Keratinocyte (primary cell): ENCODE measurements around the gene EDDM13. TPM values are rescaled to one million over a fixed set of nuclear protein-coding genes. Genes with fewer than 3 reads are reported as not detected.

Experiments
- DNase-seq: peaks from one replicate; pipeline ENCODE4 v3.0.0-alpha.2; 2011; ENCODE audit warnings: low read depth, missing footprints, low spot score
- FAIRE-seq: peaks from 2 replicates; lab custom pipeline; 2011; peaks lifted over from hg19 to GRCh38; lab: Jason Lieb, UNC
- H2AFZ ChIP-seq: 2 replicates; pipeline ENCODE4 v1.6.0; 2012; ENCODE audit warnings: low read length, control low read depth, inconsistent platforms; ENCODE audit not compliant: control insufficient read depth
- H3K27ac ChIP-seq: 2 replicates; pipeline ENCODE4 v1.5.1; 2011; ENCODE audit warnings: low read length; ENCODE audit not compliant: control insufficient read depth, insufficient read depth
- H3K27me3 ChIP-seq: 3 replicates; pipeline ENCODE4 v1.6.0; 2011; ENCODE audit warnings: low read length; ENCODE audit not compliant: control insufficient read depth, insufficient read depth; ENCODE audit errors: extremely low read depth
- H3K36me3 ChIP-seq, 2 experiments: 2 replicates in 1 of 2; 3 replicates in 1 of 2; pipeline ENCODE4 v1.5.1; 2011; ENCODE audit warnings: low read length in 2 of 2, mild to moderate bottlenecking in 1 of 2; ENCODE audit not compliant: control insufficient read depth in 2 of 2, insufficient read depth in 2 of 2; ENCODE audit errors: extremely low read depth in 1 of 2
- H3K4me1 ChIP-seq: 3 replicates; pipeline ENCODE4 v1.5.1; 2011; ENCODE audit warnings: low read length; ENCODE audit not compliant: control insufficient read depth, insufficient read depth; ENCODE audit errors: extremely low read depth
- H3K4me2 ChIP-seq: 3 replicates; pipeline ENCODE4 v1.6.0; 2011; ENCODE audit warnings: low read depth, low read length; ENCODE audit not compliant: control insufficient read depth, insufficient read depth; ENCODE audit errors: extremely low read depth
- H3K4me3 ChIP-seq, 3 experiments: fragments of 200-600 bp in 1 of 3; sonication (generic) in 1 of 3; 2 replicates in 2 of 3; 3 replicates in 1 of 3; pipeline ENCODE4 v1.5.1; 2011 to 2016; ENCODE audit warnings: low read length in 3 of 3, mild to moderate bottlenecking in 3 of 3, control low read depth in 2 of 3, inconsistent platforms in 1 of 3, low read depth in 1 of 3, mixed read lengths in 1 of 3, mixed run types in 1 of 3, moderate library complexity in 1 of 3; ENCODE audit not compliant: control insufficient read depth in 2 of 3, insufficient read depth in 2 of 3; ENCODE audit errors: extremely low read depth in 1 of 3
- H3K79me2 ChIP-seq: 2 replicates; pipeline ENCODE4 v1.6.0; 2012; ENCODE audit warnings: low read length; ENCODE audit not compliant: control insufficient read depth, insufficient read depth
- H3K9ac ChIP-seq: 3 replicates; pipeline ENCODE4 v1.6.0; 2011; ENCODE audit warnings: low read length; ENCODE audit not compliant: control insufficient read depth, insufficient read depth; ENCODE audit errors: extremely low read depth
- H3K9me1 ChIP-seq: 3 replicates; pipeline ENCODE4 v1.6.0; 2011; ENCODE audit warnings: low read length; ENCODE audit not compliant: control insufficient read depth, insufficient read depth; ENCODE audit errors: extremely low read depth
- H3K9me3 ChIP-seq: 2 replicates; pipeline ENCODE4 v1.5.1; 2012; ENCODE audit warnings: low read depth, low read length; ENCODE audit not compliant: control insufficient read depth
- H4K20me1 ChIP-seq: 3 replicates; pipeline ENCODE4 v1.6.0; 2011; ENCODE audit warnings: low read length; ENCODE audit not compliant: control insufficient read depth, insufficient read depth; ENCODE audit errors: extremely low read depth
- CTCF ChIP-seq, 3 experiments: IDR thresholded peaks in 1 of 3; conservative IDR thresholded peaks in 1 of 3; optimal IDR thresholded peaks in 1 of 3; 2 replicates in 2 of 3; 3 replicates in 1 of 3; pipeline versions ENCODE3 to v1.5.1; 2011; ENCODE audit warnings: low read length in 3 of 3, mild to moderate bottlenecking in 3 of 3, moderate library complexity in 2 of 3, control low read depth in 1 of 3, inconsistent platforms in 1 of 3; ENCODE audit not compliant: insufficient read depth in 2 of 3; ENCODE audit errors: extremely low read depth in 1 of 3
- EZH2 ChIP-seq: IDR thresholded peaks from one replicate; pipeline ENCODE4 v1.6.1; 2012; ENCODE audit warnings: inconsistent platforms, mild to moderate bottlenecking, low read length, moderate library complexity
- dilution Hi-C: fragments of 300-500 bp; cut with MboI; formaldehyde crosslinking; loops from one replicate; pipeline ENCODE4 v1.7.0; 2020; ENCODE audit warnings: low sequenced_read_pairs; ENCODE audit not compliant: extremely low pct_ligation_motif_present
- polyA plus RNA-seq, 5 experiments: library from polyadenylated mRNA; depleted of rRNA in 3 of 5; stranded (reverse) in 3 of 5; stranded (forward) in 1 of 5; unstranded in 1 of 5; fragments of >200 nt; gene quantifications; 1 replicate in 1 of 5; 2 replicates in 3 of 5; 3 replicates in 1 of 5; pipeline versions ENCODE4 v1.2.1 to v1.2.3, GENCODE V29; 2011 to 2012; ENCODE audit warnings: missing spikeins in 2 of 5, low read depth in 1 of 5, low replicate concordance in 1 of 5

EDDM13 gene
- polyA plus RNA-seq, 1 donor (not counting 4 experiments of a cell fraction or from before 2014, with no cell fraction given): 6.1 TPM

GRCh38 chr19:56315077-56315828 lies 42.7 kb downstream of the EDDM13 start:
- Histone ChIP-seq H3K9ac (peak overlapping the region; percentile 86), H3K4me3 (peak overlapping the region; percentile 65 to 80 (median 74)), H3K27me3 (no peaks in the 10 kb centered on the region), H3K9me1 (no peaks in the 10 kb centered on the region), H3K4me2 (peak overlapping the region; percentile 98), H4K20me1 (no peaks in the 10 kb centered on the region), H3K4me1 (peaks cover 18% of the 10 kb centered on the region), H3K79me2 (peaks cover 8% of the 10 kb centered on the region), H3K36me3 (peaks cover 0 to 7% of the 10 kb centered on the region in 2 experiments), H3K9me3 (no peaks in the 10 kb centered on the region), H3K27ac (peak overlapping the region; percentile 88), H2AFZ (peak overlapping the region; percentile 97)
- TF ChIP-seq EZH2: no peak
- TF ChIP-seq CTCF (optimal IDR thresholded peaks at IDR 0.05 in 1 of 3, IDR thresholded peaks at IDR 0.05 in 1 of 3, conservative IDR thresholded peaks at IDR 0.05 in 1 of 3; ENCODE audit: extremely low read depth in 1 of 3, insufficient read depth in 2 of 3, low read length in 3 of 3): no peak
- dilution Hi-C loops: no loop called here
- FAIRE-seq (peak; percentile 88), DNase-seq (peak; percentile 86)

GRCh38 chr19:56316728-56317127 lies 44.2 kb downstream of the EDDM13 start:
- H3K36me3 ChIP-seq: peaks cover 0 to 4% of the 10 kb centered on the region in 2 experiments
- dilution Hi-C loops: no loop called here
- TF ChIP-seq CTCF (optimal IDR thresholded peaks at IDR 0.05 in 1 of 3, IDR thresholded peaks at IDR 0.05 in 1 of 3, conservative IDR thresholded peaks at IDR 0.05 in 1 of 3; ENCODE audit: extremely low read depth in 1 of 3, insufficient read depth in 2 of 3, low read length in 3 of 3) (no peak), EZH2 (no peak)

More at GRCh38 chr19:56316728-56317127, 44.2 kb downstream of the EDDM13 start:
- FAIRE-seq (no peak), DNase-seq (no peak)
- Histone ChIP-seq H3K27ac (no peak overlapping the region), H3K4me2 (no peak overlapping the region), H3K9me3 (no peaks in the 10 kb centered on the region), H3K79me2 (peaks cover 8% of the 10 kb centered on the region), H3K9ac (no peak overlapping the region), H3K4me1 (peaks cover 18% of the 10 kb centered on the region), H3K27me3 (no peaks in the 10 kb centered on the region), H2AFZ (no peak overlapping the region), H4K20me1 (no peaks in the 10 kb centered on the region), H3K4me3 (no peak overlapping the region), H3K9me1 (no peaks in the 10 kb centered on the region)
